Pancreas (tissue), 10 donors: ENCODE measurements around the gene CHST11. TPM values are rescaled to one million over a fixed set of nuclear protein-coding genes. Genes with fewer than 3 reads are reported as not detected.

Experiments
- ATAC-seq, 4 donors: fragments of 200-7000 bp; cut with Tn5 transposase; one replicate each; pipeline versions ENCODE4 v1.8.0 to v1.9.1; 2020; ENCODE audit warnings: mild to moderate bottlenecking in 4 of 4, moderate library complexity in 4 of 4
- DNase-seq, 6 donors: peaks; one replicate each; pipeline ENCODE4 v3.0.0-alpha.2; 2020
- FAIRE-seq: peaks from 2 replicates; lab custom pipeline; 2012; peaks lifted over from hg19 to GRCh38; lab: Jason Lieb, UNC
- H3K27ac ChIP-seq, 4 donors: fragments of 200-600 bp; sonication (generic); 1 replicate in 3 of 4; 2 replicates in 1 of 4; pipeline versions ENCODE4 v1.5.0 to v1.8.0; 2020
- H3K27me3 ChIP-seq, 4 donors: fragments of 200-600 bp; one replicate each; pipeline ENCODE4 v1.8.0; 2021
- H3K36me3 ChIP-seq, 3 donors: fragments of 200-600 bp; sonication (generic) in 1 of 3; one replicate each; pipeline versions ENCODE4 v1.5.0 to v1.8.0; 2020 to 2021
- H3K4me1 ChIP-seq, 3 donors: fragments of 200-600 bp; one replicate each; pipeline ENCODE4 v1.8.0; 2021
- H3K4me3 ChIP-seq, 4 donors: fragments of 200-600 bp; sonication (generic) in 2 of 4; one replicate each; pipeline versions ENCODE4 v1.5.0 to v1.8.0; 2020 to 2021
- H3K9me3 ChIP-seq, 4 donors: fragments of 200-600 bp; one replicate each; pipeline ENCODE4 v1.8.0; 2021
- WGBS, 2 donors: extraction: QIAGEN DNeasy Blood & Tissue Kit; methylation state at CpG; one replicate each; pipeline ENCODE4 v1.1.7; 2013; 5-methylcytosine and 5-hydroxymethylcytosine counted together
- intact Hi-C, 3 donors: fragments of 100-400 bp; cut with DNase I; formaldehyde crosslinking; loops; one replicate each; pipeline versions ENCODE4 v1.11.1 to v1.14.2; 2022
- polyA plus RNA-seq, 2 donors: library from polyadenylated mRNA; stranded (reverse); fragments of 200-250 nt; gene quantifications; one replicate each; pipeline ENCODE4 v1.2.3, GENCODE V29; 2013
- total RNA-seq, 6 donors: library from RNA; stranded (reverse); fragmentation: NEBNext Ultra II Directional in 4 of 6; extraction: Animal tissue kit (Norgen Biotek cat#: 25700) in 4 of 6; gene quantifications; one replicate each; pipeline versions ENCODE4 v1.2.1 to v1.2.4, GENCODE V29; 2021 to 2023
- TF ChIP-seq, protein P1 (sequence below), 4 donors: fragments of 200-600 bp; sonication (generic) in 3 of 4; IDR thresholded peaks; one replicate each; pipeline versions ENCODE4 v1.5.0 to v1.8.0; 2021; ENCODE audit warnings: antibody characterized with exemption in 4 of 4
- donor health status: healthy with polysubstance abuse.
- donor health status: DM: no; HTN: no; CAD: no; lungs with moderate emphysema.
- donor health status: DM: no; HTN: no; CAD: no.
- donor health status: control.
- donor health status: control.
- donor health status: Bipolar disorder and iron deficiency.
- donor health status: DM: yes; HTN: yes; CAD: no.
- donor health status: DM: no; HTN: no; CAD: no.
- donor health status: DM: no; HTN: no; CAD: no.
- donor health status: DM: yes; HTN: yes; CAD: no.

Gene CHST11
- total and polyA plus RNA-seq, 8 donors, result 1.1 to 14.8 (median 7.8) TPM

DNA sequence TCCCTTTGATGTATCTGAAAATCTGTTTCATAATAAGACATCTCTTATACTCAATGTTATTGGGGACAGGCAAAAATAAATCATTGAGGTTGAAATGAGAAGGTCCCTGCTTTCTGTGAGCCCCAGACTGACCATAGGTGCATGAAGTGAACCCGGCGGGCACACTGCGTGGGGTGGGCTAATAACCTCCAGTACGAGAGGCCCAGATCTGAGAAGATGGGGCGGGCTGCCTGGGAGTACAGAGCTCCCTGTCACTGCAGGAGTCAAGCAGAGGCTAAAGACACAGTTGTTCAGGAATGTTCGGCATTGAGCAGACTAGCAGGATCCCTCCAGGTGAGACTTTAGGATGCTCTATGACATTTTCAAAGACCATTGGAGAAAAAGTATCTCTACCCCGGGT, 244.6 kb downstream of the CHST11 start:
- Histone ChIP-seq H3K27me3 (no peaks in the 10 kb centered on the region), H3K36me3 (no peaks in the 10 kb centered on the region), H3K9me3 (no peaks in the 10 kb centered on the region), H3K27ac (no peak overlapping the region), H3K4me1 (no peaks in the 10 kb centered on the region), H3K4me3 (no peak overlapping the region)
- WGBS, 2 donors, result 90 to 92% methylated on average over 7 of the region's 7 CpGs
- TF ChIP-seq, protein P1, sequence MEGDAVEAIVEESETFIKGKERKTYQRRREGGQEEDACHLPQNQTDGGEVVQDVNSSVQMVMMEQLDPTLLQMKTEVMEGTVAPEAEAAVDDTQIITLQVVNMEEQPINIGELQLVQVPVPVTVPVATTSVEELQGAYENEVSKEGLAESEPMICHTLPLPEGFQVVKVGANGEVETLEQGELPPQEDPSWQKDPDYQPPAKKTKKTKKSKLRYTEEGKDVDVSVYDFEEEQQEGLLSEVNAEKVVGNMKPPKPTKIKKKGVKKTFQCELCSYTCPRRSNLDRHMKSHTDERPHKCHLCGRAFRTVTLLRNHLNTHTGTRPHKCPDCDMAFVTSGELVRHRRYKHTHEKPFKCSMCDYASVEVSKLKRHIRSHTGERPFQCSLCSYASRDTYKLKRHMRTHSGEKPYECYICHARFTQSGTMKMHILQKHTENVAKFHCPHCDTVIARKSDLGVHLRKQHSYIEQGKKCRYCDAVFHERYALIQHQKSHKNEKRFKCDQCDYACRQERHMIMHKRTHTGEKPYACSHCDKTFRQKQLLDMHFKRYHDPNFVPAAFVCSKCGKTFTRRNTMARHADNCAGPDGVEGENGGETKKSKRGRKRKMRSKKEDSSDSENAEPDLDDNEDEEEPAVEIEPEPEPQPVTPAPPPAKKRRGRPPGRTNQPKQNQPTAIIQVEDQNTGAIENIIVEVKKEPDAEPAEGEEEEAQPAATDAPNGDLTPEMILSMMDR (IDR thresholded peaks at IDR 0.05), result no peak
- FAIRE-seq (no peak), ATAC-seq (no peak), DNase-seq (no peak)
- intact Hi-C loops, result no loop called here

DNA sequence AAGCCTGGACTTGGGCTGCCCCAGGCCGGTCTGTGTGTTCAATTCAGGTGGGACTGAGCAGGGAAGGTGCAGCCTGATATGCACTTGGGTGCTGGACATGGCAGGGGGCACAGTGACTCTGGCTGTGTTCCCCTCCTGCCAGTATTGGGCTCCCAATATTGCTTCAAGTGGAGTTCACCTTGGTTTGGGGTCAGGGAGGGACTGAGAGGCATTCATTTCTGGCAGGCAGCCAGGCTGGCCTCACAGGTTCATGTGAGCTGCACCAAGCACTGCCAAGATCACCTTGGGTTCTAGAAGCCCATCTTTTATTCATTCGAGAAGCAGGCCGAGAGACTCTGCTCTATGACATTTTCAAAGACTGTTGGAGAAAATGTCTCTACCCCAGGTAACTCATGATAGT, 245.0 kb downstream of the CHST11 start:
- intact Hi-C loops, result no loop called here
- DNase-seq, result no peak
- Histone ChIP-seq H3K27me3 (no peaks in the 10 kb centered on the region), H3K9me3 (no peaks in the 10 kb centered on the region), H3K36me3 (no peaks in the 10 kb centered on the region), H3K4me1 (no peaks in the 10 kb centered on the region), H3K27ac (no peak overlapping the region), H3K4me3 (no peak overlapping the region)
- no peak for FAIRE-seq
- TF ChIP-seq, protein P1 (IDR thresholded peaks at IDR 0.05), result no peak
- 98% methylated on average over 3 of the region's 3 CpGs for WGBS, 2 donors
- ATAC-seq, result no peak

DNA sequence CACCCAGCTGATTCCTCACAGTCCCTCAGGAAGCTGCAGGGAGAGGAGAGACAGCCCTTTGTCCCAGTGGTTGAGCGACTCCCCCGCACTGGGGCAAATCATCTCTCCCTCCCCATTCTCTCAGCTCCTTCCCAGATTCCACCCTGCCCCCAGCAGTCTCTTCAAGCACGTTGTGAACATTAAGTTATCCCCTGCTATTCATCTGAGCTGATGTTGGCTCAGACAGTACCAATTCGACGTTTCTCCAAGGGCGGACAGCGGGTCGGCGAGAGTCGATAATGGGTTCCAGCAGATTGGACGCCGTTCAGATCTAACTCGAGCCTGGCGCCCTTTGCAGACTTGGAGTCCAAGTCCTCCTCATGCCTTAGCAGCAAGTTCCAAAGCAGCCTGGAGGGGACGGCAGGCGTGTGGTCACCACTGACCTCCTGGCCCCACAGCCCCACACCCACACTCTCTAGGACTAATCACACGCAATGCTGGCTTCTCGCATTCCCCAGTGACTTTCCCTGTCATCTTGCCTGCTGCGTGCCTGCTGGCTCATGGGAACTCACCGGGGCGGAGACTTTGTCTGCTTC, 245.9 kb downstream of the CHST11 start:
- peak in 3 of 4 donors; percentile 31 to 55 (median 42) for ATAC-seq
- Histone ChIP-seq H3K36me3 (no peaks in the 10 kb centered on the region), H3K27me3 (no peaks in the 10 kb centered on the region), H3K4me1 (no peaks in the 10 kb centered on the region), H3K4me3 (no peak overlapping the region), H3K9me3 (no peaks in the 10 kb centered on the region), H3K27ac (no peak overlapping the region)
- 85 to 89% methylated on average over 21 of the region's 21 CpGs for WGBS, 2 donors
- no peak for FAIRE-seq
- TF ChIP-seq, protein P1 (IDR thresholded peaks at IDR 0.05), result no peak
- intact Hi-C loops, result no loop called here
- DNase-seq, result peak in 3 of 6 donors; percentile 19 to 30 (median 27)

DNA sequence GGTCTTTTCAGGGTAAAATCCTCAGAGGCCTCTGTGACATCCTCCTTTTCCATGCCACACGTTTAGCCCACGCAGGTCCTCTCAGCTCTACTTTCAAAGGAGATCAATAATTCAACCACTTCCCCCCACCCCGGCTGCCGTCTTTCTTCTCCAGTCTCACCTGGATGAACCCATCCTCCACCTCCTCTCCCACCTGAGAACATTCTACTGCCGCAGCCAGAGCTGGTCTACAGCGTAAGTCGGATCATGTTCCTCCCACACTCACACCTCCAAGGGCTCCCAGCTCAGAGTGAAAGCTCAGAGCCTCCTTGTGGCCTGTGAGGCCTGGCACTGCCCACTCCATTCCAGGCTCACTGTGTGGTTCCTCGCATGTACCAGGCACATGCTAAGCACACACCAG, 246.6 kb downstream of the CHST11 start:
- H3K36me3 ChIP-seq, result no peaks in the 10 kb centered on the region

More for the DNA sequence above, 246.6 kb downstream of the CHST11 start:
- Histone ChIP-seq H3K4me1 (no peaks in the 10 kb centered on the region), H3K9me3 (no peaks in the 10 kb centered on the region), H3K4me3 (no peak overlapping the region), H3K27ac (no peak overlapping the region), H3K27me3 (no peaks in the 10 kb centered on the region)
- intact Hi-C loops, result no loop called here
- 95 to 97% methylated on average over 8 of the region's 8 CpGs for WGBS, 2 donors
- TF ChIP-seq, protein P1 (IDR thresholded peaks at IDR 0.05), result no peak
- ATAC-seq (no peak), DNase-seq (no peak), FAIRE-seq (no peak)
